Karpas-422 (cell line): ENCODE data around the gene PLD6. TPM values are rescaled to one million over a fixed set of nuclear protein-coding genes. Genes with fewer than 3 reads are reported as not detected.

Experiments
- DNase-seq: peaks from one replicate; pipeline ENCODE4 v3.0.0-alpha.2; 2015
- H2AFZ ChIP-seq: fragments of 200-600 bp; sonication (generic); 2 replicates; pipeline ENCODE4 v1.6.1; 2014; ENCODE audit warnings: antibody characterized with exemption, low read length, mixed read lengths
- H3K27ac ChIP-seq: fragments of 200-600 bp; sonication (generic); 2 replicates; pipeline ENCODE4 v1.5.1; 2014; ENCODE audit warnings: mild to moderate bottlenecking, low read length, moderate library complexity
- H3K27me3 ChIP-seq: fragments of 200-600 bp; sonication (generic); 2 replicates; pipeline ENCODE4 v1.6.1; 2014; ENCODE audit warnings: low read length, mixed read lengths
- H3K36me3 ChIP-seq: fragments of 200-600 bp; sonication (generic); 2 replicates; pipeline ENCODE4 v1.6.1; 2014; ENCODE audit warnings: low read length, mixed read lengths; ENCODE audit not compliant: insufficient read depth
- H3K4me1 ChIP-seq: fragments of 200-600 bp; sonication (generic); 2 replicates; pipeline ENCODE4 v1.6.1; 2014; ENCODE audit warnings: mild to moderate bottlenecking, low read length, mixed read lengths
- H3K4me2 ChIP-seq: fragments of 200-600 bp; sonication (generic); 2 replicates; pipeline ENCODE4 v1.6.1; 2014; ENCODE audit warnings: low read length, low read depth, mild to moderate bottlenecking; ENCODE audit not compliant: poor library complexity, severe bottlenecking
- H3K4me3 ChIP-seq: fragments of 200-600 bp; sonication (generic); 2 replicates; pipeline ENCODE4 v1.5.1; 2014; ENCODE audit warnings: mild to moderate bottlenecking, antibody characterized with exemption, low read length, mixed read lengths
- H3K79me2 ChIP-seq: fragments of 200-600 bp; sonication (generic); 2 replicates; pipeline ENCODE4 v1.6.1; 2014; ENCODE audit warnings: mild to moderate bottlenecking, low read length, mixed read lengths
- H3K9ac ChIP-seq: fragments of 200-600 bp; sonication (generic); 2 replicates; pipeline ENCODE4 v1.6.0; 2014; ENCODE audit warnings: low read length
- H3K9me2 ChIP-seq: fragments of 200-600 bp; sonication (generic), shearing (Covaris generic); replicated peaks from 2 replicates; pipeline ENCODE4 v1.6.0; 2014; ENCODE audit warnings: mild to moderate bottlenecking, low read length, moderate library complexity; ENCODE audit not compliant: insufficient read depth
- H3K9me3 ChIP-seq: fragments of 300-700, 200-600 bp; sonication (generic); 2 replicates; pipeline ENCODE4 v1.6.1; 2014; ENCODE audit warnings: low read length, mixed read lengths
- H4K20me1 ChIP-seq: fragments of 200-600 bp; sonication (generic); 2 replicates; pipeline ENCODE4 v1.6.1; 2014; ENCODE audit warnings: mild to moderate bottlenecking, antibody characterized with exemption, low read length, low read depth; ENCODE audit not compliant: insufficient read depth
- small RNA-seq: library from RNA; depleted of rRNA; stranded (forward); fragments of <200 nt; gene quantifications from one replicate; pipeline ENCODE3, GENCODE V24; 2014
- total RNA-seq: library from RNA; depleted of rRNA; stranded (reverse); fragments of >200 nt; shearing (Covaris generic); gene quantifications from 2 replicates; pipeline ENCODE4 v1.2.3, GENCODE V29; 2014; ENCODE audit warnings: low replicate concordance; rRNA removed

The PLD6 gene
- total RNA-seq, 1 experiment from 2014 or later, result not detected

DNA sequence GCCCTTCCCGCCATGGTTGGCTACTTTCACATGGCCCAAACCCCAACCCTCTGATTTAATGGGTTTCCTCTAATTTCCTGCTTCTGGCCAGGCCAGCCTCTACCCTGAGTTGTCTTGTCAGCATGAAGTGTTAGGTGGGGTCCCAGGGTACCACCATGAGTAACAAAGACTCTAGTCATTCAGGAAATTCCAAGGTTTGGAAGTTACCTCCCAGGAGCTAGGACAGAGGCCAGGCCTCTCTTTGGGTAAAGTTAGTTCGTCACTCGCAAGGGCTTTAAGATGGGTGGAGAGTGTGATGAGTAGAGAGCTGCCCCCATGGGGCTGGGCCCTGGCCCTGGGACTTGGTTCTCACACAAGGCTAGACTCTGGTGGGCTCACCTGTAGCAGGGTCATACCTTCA lies 54.6 kb downstream of the PLD6 start:
- Histone ChIP-seq H2AFZ (no peak overlapping the region), H3K36me3 (no peaks in the 10 kb centered on the region), H3K9me3 (no peaks in the 10 kb centered on the region), H3K27me3 (no peaks in the 10 kb centered on the region), H4K20me1 (no peaks in the 10 kb centered on the region), H3K9me2 (no peaks in the 10 kb centered on the region), H3K4me2 (no peak overlapping the region), H3K4me1 (peaks cover 10% of the 10 kb centered on the region), H3K4me3 (no peak overlapping the region), H3K79me2 (no peaks in the 10 kb centered on the region), H3K27ac (no peak overlapping the region), H3K9ac (no peak overlapping the region)
- DNase-seq, result no peak

GRCh38 chr17:17151055-17151454 lies 55.1 kb downstream of the PLD6 start:
- Histone ChIP-seq H3K27ac (no peak overlapping the region), H3K36me3 (no peaks in the 10 kb centered on the region), H3K4me1 (peaks cover 7% of the 10 kb centered on the region), H3K9me3 (no peaks in the 10 kb centered on the region), H3K9ac (no peak overlapping the region), H3K4me3 (no peak overlapping the region), H4K20me1 (no peaks in the 10 kb centered on the region), H3K9me2 (no peaks in the 10 kb centered on the region), H3K4me2 (no peak overlapping the region), H3K27me3 (no peaks in the 10 kb centered on the region), H3K79me2 (no peaks in the 10 kb centered on the region), H2AFZ (no peak overlapping the region)
- no peak for DNase-seq

Small RNAs within 50 kb of the gene (small RNA-seq; reads per million reads assigned to genes)
- gene RNU6-767P, result not detected

Other genes with a start within 250 kb of the PLD6 start
- gene TNFRSF13B, start 234.2 kb downstream of the PLD6 start, total RNA-seq, result not detected in 2 replicates
- gene MPRIP, start 163.9 kb downstream of the PLD6 start, total RNA-seq, result 44.1 and 49.3 TPM in 2 replicates
- 15.6 and 21.5 TPM in 2 replicates for gene FLCN, start 30.8 kb upstream of the PLD6 start, total RNA-seq
- gene COPS3, start 74.9 kb upstream of the PLD6 start, total RNA-seq, result 50.4 and 110 TPM in 2 replicates
- 23.6 and 38.0 TPM in 2 replicates for gene NT5M, start 97.0 kb upstream of the PLD6 start, total RNA-seq